Stimulated activated naive CD8-positive, alpha-beta T cell treated with anti-CD3 and anti-CD28 coated beads, Interleukin-15, amount 100 ng/mL, for 72 hours (primary cell): ENCODE data around the gene NAV1.
"Not testable (repeated sequence)": the region's sequence is repeated elsewhere in the genome, so short reads cannot be mapped to it uniquely, and the experiment has no call there.

Source experiments
- ATAC-seq: fragments of 150-1000 bp; cut with Tn5 transposase; 2 replicates; pipeline ENCODE4 v1.10.0; 2021; ENCODE audit warnings: mild to moderate bottlenecking, moderate library complexity
- DNase-seq, 2 donors: peaks; one replicate each; pipeline ENCODE4 v3.0.0; 2021 to 2022
- H3K27ac Mint-ChIP-seq, 2 donors: one replicate each; pipeline ENCODE4 v1.8.0; 2022; ENCODE audit warnings: mild to moderate bottlenecking in 2 of 2, mixed read lengths in 2 of 2, moderate library complexity in 2 of 2
- H3K27me3 Mint-ChIP-seq: one replicate; pipeline ENCODE4 v1.8.0; 2022; ENCODE audit warnings: mixed read lengths
- H3K4me1 Mint-ChIP-seq: one replicate; pipeline ENCODE4 v1.8.0; 2022; ENCODE audit warnings: mild to moderate bottlenecking, mixed read lengths
- H3K4me3 Mint-ChIP-seq, 2 donors: one replicate each; pipeline ENCODE4 v1.8.0; 2022; ENCODE audit warnings: mild to moderate bottlenecking in 2 of 2, mixed read lengths in 2 of 2, moderate library complexity in 1 of 2
- H3K9me3 Mint-ChIP-seq, 2 donors: one replicate each; pipeline ENCODE4 v1.8.0; 2022; ENCODE audit warnings: mixed read lengths in 2 of 2

NAV1 gene

GRCh38 chr1:201511941-201512539, 26.9 kb upstream of the NAV1 start:
- DNase-seq: no peak
- ATAC-seq: no peak
- Mint-ChIP-seq H3K27me3 (no peaks in the 10 kb centered on the region), H3K9me3 (no peaks in the 10 kb centered on the region), H3K27ac (no peak overlapping the region), H3K4me1 (peaks cover 28% of the 10 kb centered on the region), H3K4me3 (no peak overlapping the region)

- no peak overlapping the region for H3K27ac Mint-ChIP-seq
- no peak overlapping the region for H3K4me3 Mint-ChIP-seq
- no peaks in the 10 kb centered on the region for H3K9me3 Mint-ChIP-seq
- no peaks in the 10 kb centered on the region for H3K27me3 Mint-ChIP-seq
- DNase-seq (no peak), ATAC-seq (no peak)
- H3K4me1 Mint-ChIP-seq: peaks cover 18% of the 10 kb centered on the region
Observed at GRCh38 chr1:201513498-201514243, 25.3 kb upstream of the NAV1 start.

DNA sequence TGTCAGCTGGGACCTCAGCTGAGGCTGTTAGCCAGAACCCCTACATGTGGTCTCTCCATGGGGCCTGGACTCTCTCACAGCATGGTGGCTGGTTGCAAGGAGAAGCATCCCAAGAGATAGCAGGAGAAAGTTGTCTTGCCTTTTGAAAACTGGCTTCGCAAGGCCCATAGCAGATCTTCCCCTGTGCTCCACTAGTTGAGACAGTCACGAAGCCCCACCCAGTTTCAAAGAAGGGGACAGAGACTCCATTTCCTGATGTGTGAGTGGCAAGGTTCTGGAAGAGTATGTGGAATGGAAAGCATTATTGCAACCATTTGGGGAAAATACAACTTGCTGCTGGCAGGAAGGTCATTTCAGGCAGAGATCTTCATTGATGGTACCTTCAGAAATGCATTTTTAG, 24.5 kb upstream of the NAV1 start:
- Mint-ChIP-seq H3K27me3 (no peaks in the 10 kb centered on the region), H3K9me3 (no peaks in the 10 kb centered on the region), H3K4me3 (no peak overlapping the region), H3K4me1 (peaks cover 18% of the 10 kb centered on the region), H3K27ac (no peak overlapping the region)
- ATAC-seq: no peak
- DNase-seq: no peak

- Mint-ChIP-seq H3K27me3 (no peaks in the 10 kb centered on the region), H3K9me3 (no peaks in the 10 kb centered on the region), H3K4me1 (peaks cover 12% of the 10 kb centered on the region), H3K4me3 (no peak overlapping the region), H3K27ac (no peak overlapping the region)
- DNase-seq (no peak), ATAC-seq (no peak)
Observed at GRCh38 chr1:201515062-201515750, 23.7 kb upstream of the NAV1 start.

DNA sequence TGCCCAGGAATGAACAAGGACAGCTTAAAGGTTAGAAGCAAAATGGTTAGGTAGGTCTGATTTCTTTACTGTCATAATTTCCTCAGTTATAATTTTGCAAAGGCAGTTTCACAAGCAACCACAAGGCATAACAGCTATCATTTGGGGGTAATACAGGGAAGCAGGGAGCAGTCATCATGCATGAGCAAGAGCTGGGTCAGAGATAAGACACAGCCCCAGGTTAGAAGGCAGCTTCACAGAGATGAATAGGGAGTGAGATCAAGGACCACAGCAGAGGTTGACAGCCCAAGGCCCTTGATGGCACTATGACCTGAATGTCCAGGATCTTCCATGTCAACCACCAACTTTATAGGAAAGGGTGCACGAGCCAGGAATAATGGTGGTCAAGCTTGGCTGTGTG, 23.0 kb upstream of the NAV1 start:
- DNase-seq (no peak), ATAC-seq (peak; percentile 57)
- peaks cover 12% of the 10 kb centered on the region for H3K4me1 Mint-ChIP-seq
- no peak overlapping the region for H3K27ac Mint-ChIP-seq
- no peak overlapping the region for H3K4me3 Mint-ChIP-seq
- no peaks in the 10 kb centered on the region for H3K9me3 Mint-ChIP-seq
- no peaks in the 10 kb centered on the region for H3K27me3 Mint-ChIP-seq

- no peak for DNase-seq
- no peaks in the 10 kb centered on the region for H3K9me3 Mint-ChIP-seq
- ATAC-seq: no peak
- H3K27ac Mint-ChIP-seq: no peak overlapping the region
- H3K27me3 Mint-ChIP-seq: no peaks in the 10 kb centered on the region
- H3K4me1 Mint-ChIP-seq: peaks cover 12% of the 10 kb centered on the region
- H3K4me3 Mint-ChIP-seq: no peak overlapping the region
Observed at GRCh38 chr1:201516511-201517127, 22.3 kb upstream of the NAV1 start.

- no peaks in the 10 kb centered on the region for H3K27me3 Mint-ChIP-seq
- no peaks in the 10 kb centered on the region for H3K9me3 Mint-ChIP-seq
- no peak for ATAC-seq
- H3K4me3 Mint-ChIP-seq: no peak overlapping the region
- no peak for DNase-seq
- peaks cover 12% of the 10 kb centered on the region for H3K4me1 Mint-ChIP-seq
- no peak overlapping the region for H3K27ac Mint-ChIP-seq
Observed at GRCh38 chr1:201517631-201518030, 21.3 kb upstream of the NAV1 start.

DNA sequence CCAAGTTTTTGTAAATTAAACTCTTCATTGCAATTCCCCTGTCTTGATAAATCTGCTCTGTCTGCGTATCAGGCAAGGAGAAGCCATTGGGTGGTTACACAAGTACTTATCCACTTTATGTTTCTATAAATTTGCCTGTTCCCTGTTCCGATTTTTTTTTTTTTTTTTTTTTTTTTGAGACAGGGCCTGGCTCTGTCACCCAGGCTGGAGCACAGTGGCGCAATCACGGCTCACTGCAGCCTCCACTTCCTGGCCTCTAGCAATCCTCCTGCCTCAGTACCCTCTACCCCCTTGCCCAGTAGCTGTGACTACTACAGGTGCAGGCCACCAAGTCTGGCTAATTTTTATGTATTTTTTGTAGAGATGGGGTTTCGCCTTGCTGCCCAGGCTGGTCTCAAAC, 20.9 kb upstream of the NAV1 start:
- ATAC-seq (no peak), DNase-seq (no peak)
- H3K4me3 Mint-ChIP-seq: no peak overlapping the region
- H3K9me3 Mint-ChIP-seq: no peaks in the 10 kb centered on the region
- H3K27ac Mint-ChIP-seq: no peak overlapping the region
- H3K4me1 Mint-ChIP-seq: peaks cover 12% of the 10 kb centered on the region
- no peaks in the 10 kb centered on the region for H3K27me3 Mint-ChIP-seq

- not testable (repeated sequence) for H3K4me3 Mint-ChIP-seq, H3K9me3 Mint-ChIP-seq, H3K27ac Mint-ChIP-seq, H3K27me3 Mint-ChIP-seq, H3K4me1 Mint-ChIP-seq, DNase-seq, ATAC-seq
Observed at GRCh38 chr1:201520046-201520575, 18.8 kb upstream of the NAV1 start.

- H3K4me3 Mint-ChIP-seq: no peak overlapping the region
- ATAC-seq: no peak
- DNase-seq: no peak
- H3K9me3 Mint-ChIP-seq: no peaks in the 10 kb centered on the region
- H3K27ac Mint-ChIP-seq: no peak overlapping the region
- no peaks in the 10 kb centered on the region for H3K27me3 Mint-ChIP-seq
- no peaks in the 10 kb centered on the region for H3K4me1 Mint-ChIP-seq
Observed at GRCh38 chr1:201525193-201525778, 13.6 kb upstream of the NAV1 start.

- H3K4me3 Mint-ChIP-seq: no peak overlapping the region
- H3K4me1 Mint-ChIP-seq: peaks cover 18% of the 10 kb centered on the region
- no peak for DNase-seq
- no peak overlapping the region for H3K27ac Mint-ChIP-seq
- ATAC-seq: no peak
- no peaks in the 10 kb centered on the region for H3K9me3 Mint-ChIP-seq
- H3K27me3 Mint-ChIP-seq: no peaks in the 10 kb centered on the region
Observed at GRCh38 chr1:201527879-201528278, 11.0 kb upstream of the NAV1 start.

DNA sequence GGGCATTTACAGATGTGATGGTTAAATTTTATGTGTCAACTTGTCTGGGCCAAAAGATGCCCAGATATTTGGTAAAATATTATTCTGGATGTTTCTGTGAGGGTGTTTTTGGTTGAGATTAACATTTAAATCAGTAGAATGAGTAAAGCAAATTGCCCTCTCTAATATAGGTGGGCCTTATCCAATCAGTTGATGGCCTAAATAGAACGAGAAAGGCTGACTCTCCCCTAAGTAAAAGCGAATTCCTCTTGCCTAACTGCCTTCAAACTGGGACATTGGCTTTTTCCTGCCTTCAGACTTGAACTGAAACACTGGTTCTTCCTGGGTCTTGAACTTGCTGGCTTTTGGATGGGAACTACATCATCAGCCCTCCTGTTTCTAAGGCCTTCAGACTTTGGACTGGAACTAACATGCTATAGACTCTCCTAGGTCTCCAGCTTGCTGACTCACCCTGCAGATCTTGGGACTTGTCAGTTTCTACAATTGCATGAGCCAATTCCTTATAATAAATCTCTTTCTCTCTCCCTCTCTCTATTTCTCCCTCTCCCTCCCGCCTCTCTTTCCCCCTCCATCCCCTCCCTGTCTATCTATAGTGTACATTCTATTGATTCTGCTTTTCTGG, 10.2 kb upstream of the NAV1 start:
- Mint-ChIP-seq H3K27me3 (no peaks in the 10 kb centered on the region), H3K4me3 (no peak overlapping the region), H3K9me3 (no peaks in the 10 kb centered on the region), H3K4me1 (peaks cover 18% of the 10 kb centered on the region), H3K27ac (no peak overlapping the region)
- DNase-seq: no peak
- no peak for ATAC-seq

- Mint-ChIP-seq H3K9me3 (no peaks in the 10 kb centered on the region), H3K27me3 (peaks cover 13% of the 10 kb centered on the region), H3K27ac (no peak overlapping the region), H3K4me3 (no peak overlapping the region), H3K4me1 (peaks cover 29% of the 10 kb centered on the region)
- DNase-seq: peak; percentile 20 to 35
- ATAC-seq: peak; percentile 45
Observed at GRCh38 chr1:201530741-201531531, 8.0 kb upstream of the NAV1 start.

- peaks cover 22% of the 10 kb centered on the region for H3K27me3 Mint-ChIP-seq
Observed at GRCh38 chr1:201531551-201532425, 7.1 kb upstream of the NAV1 start.

More at GRCh38 chr1:201531551-201532425, 7.1 kb upstream of the NAV1 start:
- ATAC-seq (no peak), DNase-seq (no peak)
- Mint-ChIP-seq H3K9me3 (no peaks in the 10 kb centered on the region), H3K4me1 (peaks cover 29% of the 10 kb centered on the region), H3K27ac (peak overlapping the region in 1 of 2 donors; percentile 51), H3K4me3 (no peak overlapping the region)
